ENCODE results near the gene PPP6R1.

The PPP6R1 gene

DNA sequence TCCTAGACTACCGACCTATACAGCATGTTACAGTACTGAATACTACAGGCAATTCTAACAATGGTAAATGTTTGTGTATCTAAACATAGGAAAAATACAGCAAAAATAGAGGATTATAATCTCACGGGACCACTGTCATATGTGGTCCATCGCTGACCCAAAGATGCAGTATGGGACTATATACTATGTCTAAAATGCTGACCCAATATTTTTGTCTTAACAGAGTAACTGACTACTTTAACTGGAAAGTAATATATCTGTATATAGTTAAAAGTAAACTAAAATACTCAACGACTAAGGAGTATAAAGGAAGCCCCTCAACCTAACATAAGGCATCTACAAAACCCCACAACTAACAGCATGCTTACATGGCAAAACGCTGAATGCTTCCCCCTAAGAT lies 25.8 kb downstream of the PPP6R1 start:
- TF ChIP-seq, protein P1, sequence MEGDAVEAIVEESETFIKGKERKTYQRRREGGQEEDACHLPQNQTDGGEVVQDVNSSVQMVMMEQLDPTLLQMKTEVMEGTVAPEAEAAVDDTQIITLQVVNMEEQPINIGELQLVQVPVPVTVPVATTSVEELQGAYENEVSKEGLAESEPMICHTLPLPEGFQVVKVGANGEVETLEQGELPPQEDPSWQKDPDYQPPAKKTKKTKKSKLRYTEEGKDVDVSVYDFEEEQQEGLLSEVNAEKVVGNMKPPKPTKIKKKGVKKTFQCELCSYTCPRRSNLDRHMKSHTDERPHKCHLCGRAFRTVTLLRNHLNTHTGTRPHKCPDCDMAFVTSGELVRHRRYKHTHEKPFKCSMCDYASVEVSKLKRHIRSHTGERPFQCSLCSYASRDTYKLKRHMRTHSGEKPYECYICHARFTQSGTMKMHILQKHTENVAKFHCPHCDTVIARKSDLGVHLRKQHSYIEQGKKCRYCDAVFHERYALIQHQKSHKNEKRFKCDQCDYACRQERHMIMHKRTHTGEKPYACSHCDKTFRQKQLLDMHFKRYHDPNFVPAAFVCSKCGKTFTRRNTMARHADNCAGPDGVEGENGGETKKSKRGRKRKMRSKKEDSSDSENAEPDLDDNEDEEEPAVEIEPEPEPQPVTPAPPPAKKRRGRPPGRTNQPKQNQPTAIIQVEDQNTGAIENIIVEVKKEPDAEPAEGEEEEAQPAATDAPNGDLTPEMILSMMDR (IDR thresholded peaks at IDR 0.05) = no peak
- no peak overlapping the region for H3K27ac ChIP-seq
- H3K4me3 ChIP-seq = no peak overlapping the region
- H3K27me3 ChIP-seq = no peaks in the 10 kb centered on the region
- DNase-seq = no peak
- intact Hi-C loops (cut with DNase I; ENCODE audit: low total_unique reads) = no loop called here
- H3K36me3 ChIP-seq = peaks cover 72 to 98% (median 84%) of the 10 kb centered on the region in 3 donors
- no peaks in the 10 kb centered on the region for H3K4me1 ChIP-seq
- H3K9me3 ChIP-seq = no peaks in the 10 kb centered on the region

DNA sequence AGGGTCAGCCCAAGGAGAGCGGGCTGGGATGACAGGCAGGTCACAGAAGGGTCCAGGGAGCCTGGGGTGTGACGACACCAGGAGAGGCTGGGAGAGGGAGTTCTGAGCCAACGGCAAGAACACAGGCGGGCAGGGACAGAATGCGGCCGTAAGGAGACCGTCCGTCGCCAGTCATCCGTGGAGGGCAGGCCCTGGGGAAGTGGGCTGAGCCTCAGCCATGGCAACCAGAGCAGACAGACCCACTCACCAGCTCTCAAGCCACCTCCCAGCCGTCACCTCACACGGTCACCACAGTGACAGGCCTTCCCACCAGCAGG lies 26.6 kb downstream of the PPP6R1 start:
- H3K27me3 ChIP-seq = no peaks in the 10 kb centered on the region
- DNase-seq = no peak
- no peaks in the 10 kb centered on the region for H3K9me3 ChIP-seq
- no peak overlapping the region for H3K27ac ChIP-seq
- H3K36me3 ChIP-seq = peaks cover 65 to 98% (median 84%) of the 10 kb centered on the region in 3 donors
- no peaks in the 10 kb centered on the region for H3K4me1 ChIP-seq
- TF ChIP-seq, protein P1 (IDR thresholded peaks at IDR 0.05) = no peak
- intact Hi-C loops (cut with DNase I; ENCODE audit: low total_unique reads) = no loop called here
- H3K4me3 ChIP-seq = no peak overlapping the region

DNA sequence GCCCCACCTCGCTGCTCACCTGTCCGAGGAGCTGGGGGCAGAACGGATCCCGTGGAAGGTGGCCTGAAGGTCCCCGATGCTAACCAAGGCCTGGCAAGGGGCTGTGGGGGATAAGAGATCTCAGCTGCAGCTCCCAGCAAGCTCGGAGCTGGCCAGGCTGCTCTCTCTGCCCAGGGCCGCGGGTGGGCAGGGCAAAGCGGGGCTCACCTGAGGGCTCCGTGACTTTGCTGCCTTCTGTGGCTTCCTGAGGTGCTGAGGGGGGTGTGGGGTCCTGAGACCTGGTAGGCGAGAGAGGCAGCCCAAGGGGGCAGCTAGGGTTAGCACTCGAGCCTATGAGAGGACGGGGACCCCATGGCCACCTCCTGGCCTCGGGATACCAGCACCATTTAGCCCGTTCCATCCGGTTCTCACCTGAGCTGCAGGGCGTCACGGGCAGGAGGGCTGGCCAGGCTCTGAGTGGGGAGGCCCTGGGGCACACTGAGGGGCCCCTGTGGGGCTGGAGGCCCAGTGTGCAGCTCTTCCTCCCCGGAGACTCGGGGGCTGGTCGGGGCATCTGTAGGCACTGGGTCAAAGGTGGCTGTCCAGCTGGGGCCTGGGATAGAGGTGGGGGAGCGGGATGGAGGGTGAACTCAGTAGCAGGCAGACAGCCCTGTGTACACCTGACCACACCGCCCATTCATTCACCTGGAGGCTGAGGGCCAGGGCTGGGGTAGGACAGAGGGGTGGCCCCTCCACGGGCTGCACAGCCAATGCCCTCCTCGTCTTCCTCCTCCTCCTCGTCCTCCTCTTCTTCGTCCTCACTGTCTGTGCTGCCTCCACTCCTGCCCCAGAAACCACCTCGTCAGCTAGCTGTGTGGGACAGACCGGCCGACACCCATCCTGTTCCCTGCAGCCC lies 27.2 kb downstream of the PPP6R1 start:
- no peak for DNase-seq
- intact Hi-C loops (cut with DNase I; ENCODE audit: low total_unique reads) = no loop called here
- no peaks in the 10 kb centered on the region for H3K27me3 ChIP-seq
- H3K27ac ChIP-seq = no peak overlapping the region
- no peaks in the 10 kb centered on the region for H3K4me1 ChIP-seq
- H3K4me3 ChIP-seq = no peak overlapping the region
- TF ChIP-seq, protein P1 (IDR thresholded peaks at IDR 0.05) = no peak
- no peaks in the 10 kb centered on the region for H3K9me3 ChIP-seq
- peaks cover 59 to 98% (median 80%) of the 10 kb centered on the region in 3 donors for H3K36me3 ChIP-seq

DNA sequence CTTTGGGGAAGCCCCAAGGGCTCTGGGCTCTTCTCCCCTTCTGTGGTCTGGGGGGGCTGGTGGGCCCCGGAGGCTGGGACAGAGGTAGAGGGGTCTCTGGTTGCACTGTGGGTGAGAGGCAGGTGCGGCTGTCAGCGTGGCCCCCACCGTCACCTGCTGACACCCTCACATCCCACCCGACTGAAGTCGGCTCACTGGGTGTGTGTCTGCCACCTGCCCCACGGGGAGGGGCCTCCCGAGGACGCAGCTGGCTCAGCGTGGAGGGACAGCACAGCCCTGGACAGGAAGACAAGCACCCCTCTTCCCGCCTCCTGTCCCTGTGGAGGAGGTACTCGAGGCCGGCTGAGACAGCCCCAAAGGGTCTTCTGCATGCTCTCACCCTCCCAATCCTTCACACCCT lies 28.0 kb downstream of the PPP6R1 start:
- no peak for DNase-seq
- TF ChIP-seq, protein P1 (IDR thresholded peaks at IDR 0.05) = no peak
- H3K27ac ChIP-seq = no peak overlapping the region
- H3K9me3 ChIP-seq = no peaks in the 10 kb centered on the region
- intact Hi-C loops (cut with DNase I; ENCODE audit: low total_unique reads) = no loop called here
- no peaks in the 10 kb centered on the region for H3K4me1 ChIP-seq
- H3K36me3 ChIP-seq = peaks cover 50 to 97% (median 72%) of the 10 kb centered on the region in 3 donors
- no peak overlapping the region for H3K4me3 ChIP-seq
- no peaks in the 10 kb centered on the region for H3K27me3 ChIP-seq

DNA sequence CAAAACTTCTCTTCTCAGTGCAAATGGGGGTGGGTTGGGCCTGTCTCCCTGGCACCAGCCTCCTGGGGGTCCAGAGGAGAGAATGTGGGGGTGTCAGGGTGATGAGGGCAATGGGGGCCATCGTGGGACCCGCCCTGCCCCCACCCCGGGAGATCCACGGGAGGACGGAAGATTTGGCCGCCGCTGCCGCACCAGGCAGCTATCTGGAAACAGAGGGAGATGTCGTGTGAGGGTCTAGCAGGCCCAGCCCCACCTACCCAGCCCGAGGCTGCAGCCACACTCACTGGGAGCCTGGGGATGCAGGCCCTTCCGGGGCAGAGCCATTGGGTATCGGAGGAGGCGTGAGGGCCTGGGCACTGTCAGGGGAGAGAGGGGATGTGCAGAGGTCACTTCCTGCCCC lies 28.5 kb downstream of the PPP6R1 start:
- no peak overlapping the region for H3K27ac ChIP-seq
- H3K4me3 ChIP-seq = no peak overlapping the region
- no peaks in the 10 kb centered on the region for H3K4me1 ChIP-seq
- peaks cover 49 to 92% (median 68%) of the 10 kb centered on the region in 3 donors for H3K36me3 ChIP-seq
- TF ChIP-seq, protein P1 (IDR thresholded peaks at IDR 0.05) = no peak
- no peak for DNase-seq
- intact Hi-C loops (cut with DNase I; ENCODE audit: low total_unique reads) = no loop called here
- no peaks in the 10 kb centered on the region for H3K27me3 ChIP-seq
- H3K9me3 ChIP-seq = no peaks in the 10 kb centered on the region

All from tibial artery (tissue), 4 donors.